CD4-positive, alpha-beta T cell treated with Interleukin-15 for 1 hour (primary cell): ENCODE data around the gene ATP5MC2.
"Not testable (repeated sequence)": the region's sequence is repeated elsewhere in the genome, so short reads cannot be mapped to it uniquely, and the experiment has no call there.

Source experiments
- DNase-seq: peaks from one replicate; pipeline ENCODE4 v3.0.0-alpha.2; 2020

Gene ATP5MC2

GRCh38 chr12:53688134-53688533, 12.3 kb upstream of the ATP5MC2 start:
- no peak for DNase-seq

GRCh38 chr12:53686436-53686835, 10.6 kb upstream of the ATP5MC2 start:
- no peak for DNase-seq

GRCh38 chr12:53684654-53685220, 8.9 kb upstream of the ATP5MC2 start:
- no peak for DNase-seq

GRCh38 chr12:53683983-53684382, 8.1 kb upstream of the ATP5MC2 start:
- DNase-seq = no peak

GRCh38 chr12:53683494-53683893, 7.6 kb upstream of the ATP5MC2 start:
- DNase-seq = no peak

GRCh38 chr12:53680061-53680460, 4.2 kb upstream of the ATP5MC2 start:
- not testable (repeated sequence) for DNase-seq

GRCh38 chr12:53677800-53678148, 1.9 kb upstream of the ATP5MC2 start:
- no peak for DNase-seq

- DNase-seq = no peak
These were observed 1.3 kb upstream of the ATP5MC2 start for GRCh38 chr12:53677016-53677799.

GRCh38 chr12:53676656-53677015, 753 bp upstream of the ATP5MC2 start:
- no peak for DNase-seq

GRCh38 chr12:53674977-53675700, 744 bp downstream of the ATP5MC2 start:
- no peak for DNase-seq

GRCh38 chr12:53670971-53671370, 4.9 kb downstream of the ATP5MC2 start:
- DNase-seq = no peak

- DNase-seq = no peak
These were observed 5.6 kb downstream of the ATP5MC2 start for GRCh38 chr12:53670308-53670707.

- no peak for DNase-seq
These were observed 8.8 kb downstream of the ATP5MC2 start for GRCh38 chr12:53667080-53667479.

- DNase-seq = no peak
These were observed 10.9 kb downstream of the ATP5MC2 start for GRCh38 chr12:53664936-53665335.

GRCh38 chr12:53664191-53664590, 11.7 kb downstream of the ATP5MC2 start:
- DNase-seq = no peak

- DNase-seq = no peak
These were observed 15.8 kb downstream of the ATP5MC2 start for GRCh38 chr12:53660041-53660440.

GRCh38 chr12:53659571-53659981, 16.3 kb downstream of the ATP5MC2 start:
- DNase-seq = no peak

GRCh38 chr12:53659011-53659551, 16.8 kb downstream of the ATP5MC2 start:
- DNase-seq = no peak

GRCh38 chr12:53657041-53657440, 18.8 kb downstream of the ATP5MC2 start:
- no peak for DNase-seq

GRCh38 chr12:53653595-53653994, 22.3 kb downstream of the ATP5MC2 start:
- no peak for DNase-seq

- DNase-seq = no peak
These were observed 23.5 kb downstream of the ATP5MC2 start for GRCh38 chr12:53652366-53652765.

- DNase-seq = no peak
These were observed 24.1 kb downstream of the ATP5MC2 start for GRCh38 chr12:53651737-53652136.

- not testable (repeated sequence) for DNase-seq
These were observed 29.6 kb downstream of the ATP5MC2 start for GRCh38 chr12:53646300-53646699.

- no peak for DNase-seq
These were observed 30.7 kb downstream of the ATP5MC2 start for GRCh38 chr12:53645165-53645564.
